ENCODE results near the gene PLPP7.

DNA sequence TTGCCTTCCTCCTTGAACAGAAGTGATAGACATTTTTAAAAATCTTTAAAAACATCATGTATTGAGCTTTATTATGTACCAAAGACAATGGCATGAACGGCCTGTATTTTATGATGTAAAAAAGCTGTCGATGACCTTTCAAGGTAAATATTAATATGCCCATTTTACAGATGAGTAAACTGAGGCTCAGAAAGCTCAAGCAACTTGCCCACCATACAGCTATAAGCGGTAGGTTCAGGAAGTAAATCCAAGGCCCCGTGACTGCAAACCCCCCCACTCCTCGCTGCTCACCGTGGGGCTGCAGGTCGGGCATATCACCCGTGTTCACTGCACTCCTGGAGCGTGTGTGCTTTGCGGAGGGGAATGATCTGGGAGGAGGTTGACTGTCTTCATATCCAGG, 3.4 kb downstream of the PLPP7 start:
- TF ChIP-seq, protein P1, sequence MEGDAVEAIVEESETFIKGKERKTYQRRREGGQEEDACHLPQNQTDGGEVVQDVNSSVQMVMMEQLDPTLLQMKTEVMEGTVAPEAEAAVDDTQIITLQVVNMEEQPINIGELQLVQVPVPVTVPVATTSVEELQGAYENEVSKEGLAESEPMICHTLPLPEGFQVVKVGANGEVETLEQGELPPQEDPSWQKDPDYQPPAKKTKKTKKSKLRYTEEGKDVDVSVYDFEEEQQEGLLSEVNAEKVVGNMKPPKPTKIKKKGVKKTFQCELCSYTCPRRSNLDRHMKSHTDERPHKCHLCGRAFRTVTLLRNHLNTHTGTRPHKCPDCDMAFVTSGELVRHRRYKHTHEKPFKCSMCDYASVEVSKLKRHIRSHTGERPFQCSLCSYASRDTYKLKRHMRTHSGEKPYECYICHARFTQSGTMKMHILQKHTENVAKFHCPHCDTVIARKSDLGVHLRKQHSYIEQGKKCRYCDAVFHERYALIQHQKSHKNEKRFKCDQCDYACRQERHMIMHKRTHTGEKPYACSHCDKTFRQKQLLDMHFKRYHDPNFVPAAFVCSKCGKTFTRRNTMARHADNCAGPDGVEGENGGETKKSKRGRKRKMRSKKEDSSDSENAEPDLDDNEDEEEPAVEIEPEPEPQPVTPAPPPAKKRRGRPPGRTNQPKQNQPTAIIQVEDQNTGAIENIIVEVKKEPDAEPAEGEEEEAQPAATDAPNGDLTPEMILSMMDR (IDR thresholded peaks at IDR 0.05): no peak
- TF ChIP-seq POLR2A (IDR thresholded peaks at IDR 0.05): no peak

Data from heart left ventricle (tissue), 13 donors.